GM20431 (cell line): ENCODE data around the gene LRP1B.
"Not testable (repeated sequence)": the region's sequence is repeated elsewhere in the genome, so short reads cannot be mapped to it uniquely, and the experiment has no call there.

ENCODE experiments used
- in situ Hi-C: fragments of 300-500 bp; cut with MseI, MboI; formaldehyde crosslinking; loops from one replicate; pipeline ENCODE4 v1.15.0; 2020; ENCODE audit warnings: low sequenced_read_pairs; ENCODE audit not compliant: unreplicated experiment

LRP1B gene

DNA sequence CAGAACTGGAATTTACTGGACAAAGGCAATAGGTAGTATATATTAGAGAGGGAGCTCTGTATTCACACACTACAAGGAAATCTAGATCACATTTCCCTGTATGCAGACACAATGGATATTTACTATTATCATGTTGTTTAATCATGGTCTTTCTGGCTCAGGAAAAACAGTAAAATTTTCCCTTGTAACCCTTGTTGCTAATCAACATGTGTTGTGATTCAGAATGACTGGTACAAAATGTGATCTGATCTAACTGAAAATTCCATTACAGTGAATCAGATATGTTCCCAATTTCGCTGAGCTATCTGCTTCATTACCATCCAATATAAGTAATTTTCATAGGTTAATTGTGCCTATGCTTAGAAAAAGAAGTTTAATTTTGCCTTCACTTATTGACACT, 1109.7 kb downstream of the LRP1B start:
- in situ Hi-C loops: no loop called here

DNA sequence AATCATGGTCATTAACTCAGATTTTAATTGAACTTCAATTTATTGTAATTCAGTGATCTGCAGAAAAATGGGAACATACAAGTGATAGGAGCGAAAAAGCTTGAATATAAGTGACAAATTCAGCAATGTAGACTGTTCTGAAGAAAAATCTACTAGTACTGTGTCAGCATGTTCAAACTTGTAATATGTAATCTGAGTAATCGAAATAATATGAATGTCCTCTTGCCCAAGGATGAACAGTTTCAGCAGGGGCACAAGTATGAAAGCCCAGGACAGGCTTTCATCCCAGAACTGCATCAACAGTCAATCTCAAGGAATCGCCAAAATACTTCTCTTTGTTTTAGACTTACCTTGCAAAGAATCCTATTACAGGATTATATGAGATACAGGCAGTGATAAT, 1110.5 kb downstream of the LRP1B start:
- in situ Hi-C loops: no loop called here

DNA sequence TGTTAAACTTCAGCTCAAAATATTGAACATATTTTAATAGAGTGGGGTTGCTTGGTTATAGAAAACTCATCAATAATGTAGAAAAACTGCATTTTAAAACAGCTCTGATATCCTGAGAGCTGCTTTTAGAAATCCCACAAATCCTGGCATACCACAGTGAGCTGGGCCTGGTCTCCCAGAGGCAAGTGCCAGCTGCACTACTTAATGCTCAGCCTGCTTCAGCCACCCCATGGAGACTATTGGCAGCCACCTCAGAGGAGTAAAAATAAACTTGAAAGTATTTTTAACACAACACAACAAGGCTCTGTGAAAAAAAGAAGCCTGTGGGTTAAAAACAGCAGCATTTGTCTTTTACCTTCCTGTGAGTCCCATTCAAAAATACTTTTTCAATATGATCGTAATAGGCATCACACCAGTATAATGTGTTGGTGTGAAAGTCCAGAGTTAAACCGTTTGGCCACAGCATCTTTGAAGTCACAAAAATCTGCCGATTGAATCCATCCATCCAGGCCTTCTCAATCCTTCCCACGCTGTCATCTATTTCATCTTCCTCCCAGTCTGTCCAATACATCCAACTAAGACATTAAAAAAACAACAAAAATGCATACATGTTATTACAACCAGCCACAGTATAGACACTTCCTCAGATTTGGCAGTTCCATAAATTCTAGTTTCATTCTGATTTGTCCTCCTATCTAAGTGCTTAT, 1115.3 kb downstream of the LRP1B start:
- in situ Hi-C loops: no loop called here

DNA sequence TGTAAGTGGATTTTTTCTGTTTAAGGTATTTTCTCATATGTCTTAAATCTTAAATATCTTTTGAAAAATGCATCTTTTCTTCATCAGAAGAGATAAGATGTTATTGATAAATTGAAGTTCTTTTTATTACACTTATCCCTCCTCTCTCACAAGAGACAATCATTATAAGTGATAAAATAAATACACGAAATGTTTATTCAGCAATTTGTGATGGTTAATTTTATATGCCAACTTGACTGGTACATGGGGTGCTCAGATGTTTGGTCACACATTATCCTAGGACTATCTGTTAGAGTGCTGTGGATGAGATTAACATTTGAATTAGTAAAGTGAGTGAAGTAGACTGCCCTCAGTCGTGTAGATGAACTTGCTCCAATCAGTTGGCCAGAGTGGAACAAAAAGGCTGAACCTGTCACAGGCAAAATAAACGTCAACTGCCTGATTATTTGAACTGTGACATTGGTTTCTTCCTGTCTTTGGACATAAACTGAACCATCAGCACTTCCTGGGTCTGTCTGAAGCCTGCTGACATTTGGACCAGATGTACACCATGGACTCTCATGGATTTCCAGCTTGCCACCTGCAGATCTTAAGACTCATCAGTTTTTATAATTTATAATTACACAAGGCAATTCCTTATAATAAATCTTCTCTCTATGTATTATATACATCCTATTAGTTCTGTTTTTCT, 1126.7 kb downstream of the LRP1B start:
- in situ Hi-C loops: no loop called here

DNA sequence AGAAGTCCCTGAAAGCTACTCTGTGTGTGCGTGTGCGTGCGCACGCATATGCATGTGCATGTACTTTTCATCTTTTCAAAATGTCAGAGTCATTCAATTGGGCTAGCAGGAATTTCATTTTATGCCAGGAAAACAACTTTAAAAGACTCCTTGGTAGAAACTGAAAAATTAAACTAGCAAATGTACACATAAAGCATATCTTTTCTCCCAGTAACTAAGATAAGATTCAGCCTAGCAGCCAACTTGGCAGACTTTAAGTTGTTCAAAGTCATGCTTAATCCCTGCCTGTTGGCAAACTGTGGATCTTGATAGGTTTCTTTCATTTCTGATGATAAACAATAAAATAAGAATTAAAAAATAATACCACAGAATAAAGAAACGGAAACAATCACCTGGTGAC, 1129.1 kb downstream of the LRP1B start:
- in situ Hi-C loops: no loop called here

DNA sequence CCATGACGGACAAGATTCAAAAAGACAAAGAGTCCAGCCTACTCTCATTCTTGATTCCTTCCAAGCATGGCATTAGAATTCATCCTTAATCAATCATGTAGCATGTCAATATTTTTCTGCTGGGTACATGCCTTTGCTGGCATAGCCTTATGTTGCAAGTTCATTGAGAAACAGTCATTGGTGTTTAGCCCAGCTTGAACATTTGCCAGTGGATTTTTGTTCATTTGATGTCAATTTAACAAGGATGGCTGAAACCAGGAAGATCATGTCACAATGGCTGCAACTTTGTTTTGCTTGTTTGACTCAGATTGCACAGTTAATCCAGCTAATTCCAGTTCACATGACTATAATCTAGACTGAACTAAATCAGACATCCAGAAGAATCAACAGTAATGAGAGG, 1132.2 kb downstream of the LRP1B start:
- in situ Hi-C loops: no loop called here

DNA sequence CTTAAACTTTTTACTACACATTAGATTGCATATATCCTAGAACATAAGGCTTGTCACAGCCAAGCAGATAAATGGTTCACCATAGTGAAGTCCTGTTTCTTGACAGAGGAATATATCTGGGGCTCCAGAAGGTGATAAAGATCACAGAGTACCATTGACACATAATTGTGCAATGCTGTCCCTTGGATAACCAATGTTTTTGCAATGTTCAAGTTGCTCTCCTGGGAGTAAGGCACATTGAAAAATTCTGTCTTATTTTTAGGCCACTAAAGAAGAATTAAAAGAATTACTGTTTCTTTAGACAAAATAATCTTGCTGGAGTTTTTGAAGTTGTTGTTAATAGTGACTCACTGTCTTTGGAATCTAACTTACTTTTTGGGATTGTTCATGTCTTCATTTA, 1132.8 kb downstream of the LRP1B start:
- in situ Hi-C loops: no loop called here

DNA sequence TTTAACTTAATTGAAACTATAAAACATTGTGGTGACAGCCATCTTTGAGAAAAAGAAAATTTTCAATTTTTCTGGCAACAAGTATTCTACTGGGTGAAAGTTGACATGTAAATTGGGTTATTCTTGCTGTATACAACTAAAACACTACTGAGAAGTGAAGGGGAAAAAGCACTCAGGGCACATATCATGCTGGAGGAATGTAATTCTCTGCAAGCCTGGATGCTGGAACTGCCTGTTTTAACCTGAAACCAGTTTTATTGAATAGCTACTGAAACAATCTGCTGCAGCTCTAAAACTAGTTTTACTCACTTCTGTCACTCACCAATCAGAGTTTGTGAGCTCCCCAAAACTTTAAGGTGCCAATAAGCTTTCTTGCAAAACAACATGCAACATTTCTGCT, 1136.0 kb downstream of the LRP1B start:
- in situ Hi-C loops: no loop called here

DNA sequence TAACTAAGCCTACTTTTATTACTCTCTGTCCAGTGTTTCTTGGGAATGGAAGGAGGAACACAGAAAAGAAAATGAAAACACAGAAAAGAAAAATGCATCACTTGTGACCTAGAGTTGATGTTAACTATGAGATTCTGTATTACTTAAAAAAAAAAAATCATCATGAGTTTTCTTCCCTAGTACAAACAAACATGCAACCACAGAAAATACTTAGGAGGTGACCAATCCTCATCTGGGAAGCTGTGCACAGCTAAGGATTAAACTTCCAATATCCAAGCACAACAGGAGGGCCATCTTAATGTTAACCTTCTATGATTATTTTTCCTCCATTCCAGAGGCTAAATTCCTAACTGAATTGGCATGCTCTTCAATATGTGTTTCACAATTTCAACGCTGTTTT, 1140.4 kb downstream of the LRP1B start:
- in situ Hi-C loops: no loop called here

DNA sequence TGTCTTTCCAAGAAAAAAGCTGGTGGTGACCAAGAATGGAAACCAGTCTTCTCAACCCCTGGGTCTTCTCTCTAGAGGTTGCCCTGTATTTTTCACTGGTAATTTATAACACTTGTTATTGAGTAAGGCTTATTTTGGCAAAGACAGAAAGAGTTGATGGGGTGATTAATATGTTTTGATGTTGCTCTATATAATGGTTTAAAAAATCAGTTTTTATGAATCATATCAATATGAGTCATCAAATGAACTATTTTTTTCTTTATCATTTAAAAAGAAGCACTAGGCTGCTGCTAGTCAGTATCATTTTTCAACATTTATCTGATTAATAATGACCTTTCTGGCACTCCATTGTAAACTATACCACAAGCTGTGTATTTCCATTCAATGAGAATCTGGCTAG, 1142.2 kb downstream of the LRP1B start:
- in situ Hi-C loops: no loop called here

DNA sequence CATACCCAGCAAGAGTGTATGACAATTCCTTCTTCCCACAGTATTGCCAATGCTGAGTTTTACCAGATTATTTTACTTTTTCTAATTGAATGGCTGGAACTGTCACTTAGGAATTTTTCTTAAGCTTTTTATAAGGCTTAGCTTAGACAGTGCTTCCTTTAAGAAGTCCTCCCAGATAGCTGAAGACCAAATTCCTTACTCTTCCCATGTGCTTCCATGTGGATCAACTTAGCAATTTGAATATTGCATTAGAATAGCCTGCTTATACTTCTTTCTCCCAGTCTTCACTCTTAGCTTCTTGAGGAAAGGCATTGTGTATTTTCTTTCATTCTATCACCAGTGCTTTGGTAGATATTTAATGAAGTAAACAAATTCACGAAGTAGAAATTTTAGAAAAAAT, 1144.4 kb downstream of the LRP1B start:
- in situ Hi-C loops: no loop called here

DNA sequence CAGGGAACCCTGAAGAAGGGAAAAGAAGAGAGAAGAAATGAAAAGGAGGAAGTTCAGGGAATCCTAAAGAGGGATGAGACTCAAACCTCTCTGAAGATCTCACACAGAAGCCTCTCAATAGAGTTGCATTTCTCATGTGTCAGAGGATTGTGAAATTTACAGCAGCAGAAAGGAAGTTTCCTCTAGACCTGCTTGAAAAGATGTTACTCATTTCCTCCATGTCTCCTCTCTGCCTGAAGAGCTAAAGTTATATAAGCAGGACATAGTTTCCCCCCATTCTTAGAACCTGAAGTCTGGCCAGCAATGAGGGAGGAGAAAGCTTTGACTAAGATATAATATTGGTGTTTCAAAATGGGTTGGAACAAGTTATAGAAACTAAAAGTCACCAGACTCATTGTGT, 1155.6 kb downstream of the LRP1B start:
- in situ Hi-C loops: no loop called here

DNA sequence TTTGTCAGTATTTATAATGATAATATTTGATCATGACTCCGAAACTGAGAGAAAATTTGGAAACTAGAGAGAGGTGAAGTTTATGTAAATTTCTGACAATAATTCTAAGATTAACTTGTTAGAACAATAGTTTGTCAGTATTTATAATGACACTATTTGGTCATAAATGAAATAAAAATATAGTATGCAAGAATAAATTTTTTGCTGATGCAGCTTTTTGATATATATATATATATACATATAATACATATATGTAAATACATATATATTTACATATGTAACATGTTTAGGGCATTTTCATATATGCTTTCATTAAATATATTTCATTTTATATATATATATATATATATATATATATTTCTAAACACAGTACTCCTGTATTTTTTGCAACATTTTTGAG, 1158.1 kb downstream of the LRP1B start:
- in situ Hi-C loops: no loop called here

DNA sequence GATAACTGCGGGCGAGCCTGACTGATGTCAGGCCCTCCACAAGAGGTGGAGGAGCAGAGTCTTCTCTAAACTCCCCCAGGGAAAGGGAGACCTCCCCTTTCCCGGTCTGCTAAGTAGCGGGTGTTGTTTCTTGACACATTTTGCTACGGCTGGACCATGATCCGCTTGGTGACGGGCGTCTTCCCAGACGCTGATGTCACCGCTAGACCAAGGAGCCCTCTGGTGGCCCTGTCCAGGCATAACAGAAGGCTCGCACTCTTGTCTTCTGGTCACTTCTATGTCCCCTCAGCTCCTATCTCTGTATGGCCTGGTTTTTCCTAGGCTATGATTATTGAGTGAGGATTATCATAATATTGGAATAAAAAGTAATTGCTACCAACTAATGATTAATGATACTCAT, 1166.5 kb downstream of the LRP1B start:
- in situ Hi-C loops: not testable (repeated sequence)

DNA sequence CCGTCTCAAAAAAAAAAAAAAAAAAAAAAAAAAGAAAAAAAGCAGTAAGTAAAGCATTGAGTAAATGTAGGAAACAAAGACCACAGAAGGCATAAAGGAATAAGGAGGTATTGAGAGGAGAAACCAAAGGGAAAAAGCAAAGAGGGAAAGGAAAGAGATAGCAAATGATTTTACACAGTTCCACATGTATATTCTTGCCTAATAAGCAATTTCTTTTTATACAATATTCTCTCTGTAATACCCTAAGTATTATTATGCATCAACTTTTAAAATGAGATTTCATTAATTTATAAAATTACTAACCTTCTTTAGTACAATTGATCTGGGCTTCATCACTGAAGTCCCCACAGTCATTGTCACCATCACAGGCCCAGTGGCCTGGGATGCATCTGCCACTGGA, 1180.9 kb downstream of the LRP1B start:
- in situ Hi-C loops: no loop called here

DNA sequence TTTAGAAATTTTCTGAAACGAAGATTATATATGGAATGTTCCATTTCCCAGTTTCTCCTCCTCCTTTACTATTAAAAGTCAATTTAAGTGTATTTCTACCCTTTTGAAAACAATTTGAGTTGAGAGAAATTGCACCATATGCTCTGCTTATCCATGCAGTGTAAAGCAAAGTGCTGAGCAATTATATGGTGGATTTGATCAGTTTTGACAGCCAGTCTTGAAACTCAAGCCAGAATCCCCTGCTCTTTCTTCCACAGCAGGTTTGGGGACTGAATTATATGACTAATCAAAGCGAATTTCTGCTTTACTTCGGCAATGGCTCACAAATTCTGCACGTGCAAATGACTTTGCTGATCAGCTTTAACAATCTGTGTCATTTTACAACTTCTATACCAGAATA, 1183.6 kb downstream of the LRP1B start:
- in situ Hi-C loops: no loop called here

DNA sequence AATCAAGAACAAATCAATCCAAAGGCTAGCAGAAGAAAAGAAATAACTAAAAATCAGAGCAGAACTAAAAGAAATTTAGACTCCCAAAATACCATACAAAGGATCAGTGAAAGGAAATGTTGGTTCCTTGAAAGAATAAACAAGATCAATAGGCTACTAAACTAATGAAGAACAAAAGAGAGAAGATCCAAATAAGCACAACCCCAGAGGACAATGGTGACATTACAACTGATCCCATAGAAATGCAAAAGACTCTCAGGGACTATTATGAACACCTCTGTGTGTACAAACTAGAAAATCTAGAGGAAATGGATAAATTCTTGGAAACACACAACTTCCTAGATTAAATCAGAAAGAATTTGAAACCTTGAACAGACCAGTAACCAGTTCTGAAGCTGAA, 1186.9 kb downstream of the LRP1B start:
- in situ Hi-C loops: no loop called here

DNA sequence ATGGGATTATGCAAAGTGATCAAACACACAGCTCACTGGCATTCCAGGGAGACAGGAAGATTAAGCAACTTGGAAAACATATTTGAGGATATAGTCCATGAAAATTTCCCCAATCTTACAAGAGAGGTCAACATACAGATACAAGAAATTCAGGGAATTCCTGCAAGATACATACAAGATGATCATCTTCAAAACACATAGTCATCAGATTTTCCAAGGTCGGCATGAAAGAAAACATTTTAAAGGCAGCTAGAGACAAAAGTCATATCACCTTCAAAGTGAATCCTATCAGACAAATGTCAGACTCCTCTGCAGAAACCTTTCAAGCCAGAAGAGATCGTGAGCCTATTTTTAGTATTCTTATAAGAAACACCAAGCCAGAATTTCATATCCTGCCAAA, 1188.5 kb downstream of the LRP1B start:
- in situ Hi-C loops: no loop called here

DNA sequence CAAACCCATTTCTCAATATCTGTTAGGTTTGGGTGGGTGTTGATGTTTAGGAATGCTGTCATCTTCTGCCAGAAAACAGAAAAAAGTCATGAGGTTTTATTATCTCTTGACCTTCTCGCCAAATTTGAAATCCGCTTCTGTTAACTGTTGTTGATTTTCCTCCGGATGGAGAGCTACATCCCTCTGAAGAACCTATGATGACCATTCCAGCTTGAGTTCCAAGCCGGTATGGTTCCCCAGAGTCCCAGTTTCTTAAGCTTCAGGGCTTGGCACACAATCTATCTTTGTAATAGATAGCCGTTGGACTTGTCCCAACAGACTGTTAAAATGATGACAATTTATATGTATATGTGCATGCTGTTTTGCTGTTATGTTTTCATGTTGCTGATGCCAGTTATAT, 1201.0 kb downstream of the LRP1B start:
- in situ Hi-C loops: no loop called here

DNA sequence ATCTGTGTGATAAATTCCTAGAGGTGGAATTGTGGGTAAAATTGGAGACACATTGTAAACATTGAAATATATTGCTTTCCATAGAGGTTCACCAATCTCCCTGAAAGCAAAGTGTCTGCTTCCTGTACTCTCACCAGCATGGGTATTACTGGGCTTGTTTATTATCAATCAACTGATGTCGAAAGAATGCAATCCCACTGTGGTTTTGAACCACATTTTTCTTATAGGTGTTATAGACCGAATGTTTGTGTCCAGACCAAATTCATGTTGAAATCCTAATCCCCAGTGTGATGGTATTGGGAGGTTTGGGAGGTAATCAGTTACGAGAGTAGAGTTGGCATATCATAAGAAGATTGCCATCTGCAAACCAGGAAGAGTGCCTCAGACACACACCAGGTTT, 1212.4 kb downstream of the LRP1B start:
- in situ Hi-C loops: no loop called here

DNA sequence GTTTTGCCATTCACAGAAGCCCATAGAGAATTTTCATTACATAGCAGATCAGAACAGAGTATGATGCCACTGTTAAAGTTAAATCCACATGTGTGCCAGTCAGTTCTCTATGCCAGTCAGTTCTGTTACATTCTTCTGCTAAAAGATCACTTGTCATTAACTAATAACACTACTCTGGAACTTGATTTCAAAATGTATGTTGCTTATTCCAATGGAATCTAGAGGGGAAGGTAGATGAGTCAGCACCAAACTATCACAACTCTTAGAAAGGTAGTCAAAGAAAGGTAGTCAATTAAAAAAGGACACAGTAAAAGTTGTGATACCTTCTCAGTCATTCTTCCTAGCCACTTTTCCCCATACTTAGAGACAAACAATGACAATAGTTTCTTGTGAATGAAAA, 1214.4 kb downstream of the LRP1B start:
- in situ Hi-C loops: no loop called here

DNA sequence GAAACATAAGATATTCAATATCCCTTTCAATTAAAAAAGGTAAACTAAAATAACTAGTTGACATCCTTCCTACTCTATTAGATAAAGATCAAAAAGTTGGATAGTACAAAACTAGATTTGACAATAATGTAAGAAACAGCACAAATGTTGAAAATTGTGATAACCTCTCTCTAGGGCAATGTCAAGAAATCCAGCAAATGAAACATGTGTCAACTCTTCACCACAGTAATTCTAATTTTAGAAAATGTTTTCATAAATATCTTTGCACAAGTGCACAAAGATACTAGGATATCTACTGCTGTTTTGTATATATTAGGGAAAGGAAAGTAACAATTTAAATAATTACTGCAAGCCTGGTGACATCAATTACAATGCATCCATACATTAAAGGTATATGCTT, 1220.1 kb downstream of the LRP1B start:
- in situ Hi-C loops: no loop called here
